IPS DF 4.7 (cell line): ENCODE measurements around the gene PICK1.
"Not testable (repeated sequence)": the region's sequence is repeated elsewhere in the genome, so short reads cannot be mapped to it uniquely, and the experiment has no call there.

Experiments
- DNase-seq: peaks from one replicate; pipeline ENCODE4 v3.0.0-alpha.2; 2013; ENCODE audit warnings: low spot score; ENCODE audit errors: extremely low read depth

Gene PICK1

GRCh38 chr22:38030311-38031133, 26.7 kb upstream of the PICK1 start:
- DNase-seq = no peak

GRCh38 chr22:38031491-38031890, 25.7 kb upstream of the PICK1 start:
- no peak for DNase-seq

DNA sequence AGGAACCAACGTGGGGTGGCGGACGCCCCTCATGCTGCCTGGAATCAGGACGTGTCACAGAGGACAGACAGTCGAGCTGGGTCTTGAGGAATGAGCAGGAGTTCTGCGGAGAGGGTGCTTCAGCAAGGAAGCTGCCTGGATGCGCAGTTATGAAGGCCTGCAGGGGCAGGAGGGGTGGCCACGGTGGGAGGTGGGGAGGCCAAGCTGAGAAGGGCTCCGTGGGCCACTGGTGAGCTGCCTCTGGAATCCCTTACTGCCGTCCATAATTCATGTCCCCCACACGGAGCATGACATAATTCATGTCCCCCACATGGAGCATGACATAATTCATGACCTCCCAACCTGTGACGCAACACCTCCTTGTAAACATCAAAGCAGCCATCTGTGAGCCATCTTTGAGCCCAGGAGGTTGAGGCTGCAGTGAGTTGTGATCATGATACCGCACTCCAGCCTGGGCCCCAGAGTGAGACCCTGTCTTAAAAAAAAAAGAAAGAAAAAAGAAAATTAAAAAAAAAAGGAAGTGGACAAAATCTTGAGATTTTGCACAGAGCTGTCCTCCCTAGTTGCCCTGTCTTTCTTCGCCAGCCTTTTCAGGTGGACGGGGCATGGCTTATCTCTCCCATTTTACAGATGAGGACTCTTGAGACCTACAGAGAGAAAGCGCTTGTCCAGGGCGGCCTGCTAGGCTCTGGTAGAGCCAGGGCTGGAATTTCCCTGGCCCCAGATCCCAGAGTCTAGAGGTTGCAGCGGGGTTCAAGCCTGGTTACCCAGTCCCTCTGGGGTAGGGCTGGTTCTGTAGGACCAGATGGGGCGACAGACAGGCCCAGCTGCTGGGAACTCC, 24.3 kb upstream of the PICK1 start:
- DNase-seq = no peak

DNA sequence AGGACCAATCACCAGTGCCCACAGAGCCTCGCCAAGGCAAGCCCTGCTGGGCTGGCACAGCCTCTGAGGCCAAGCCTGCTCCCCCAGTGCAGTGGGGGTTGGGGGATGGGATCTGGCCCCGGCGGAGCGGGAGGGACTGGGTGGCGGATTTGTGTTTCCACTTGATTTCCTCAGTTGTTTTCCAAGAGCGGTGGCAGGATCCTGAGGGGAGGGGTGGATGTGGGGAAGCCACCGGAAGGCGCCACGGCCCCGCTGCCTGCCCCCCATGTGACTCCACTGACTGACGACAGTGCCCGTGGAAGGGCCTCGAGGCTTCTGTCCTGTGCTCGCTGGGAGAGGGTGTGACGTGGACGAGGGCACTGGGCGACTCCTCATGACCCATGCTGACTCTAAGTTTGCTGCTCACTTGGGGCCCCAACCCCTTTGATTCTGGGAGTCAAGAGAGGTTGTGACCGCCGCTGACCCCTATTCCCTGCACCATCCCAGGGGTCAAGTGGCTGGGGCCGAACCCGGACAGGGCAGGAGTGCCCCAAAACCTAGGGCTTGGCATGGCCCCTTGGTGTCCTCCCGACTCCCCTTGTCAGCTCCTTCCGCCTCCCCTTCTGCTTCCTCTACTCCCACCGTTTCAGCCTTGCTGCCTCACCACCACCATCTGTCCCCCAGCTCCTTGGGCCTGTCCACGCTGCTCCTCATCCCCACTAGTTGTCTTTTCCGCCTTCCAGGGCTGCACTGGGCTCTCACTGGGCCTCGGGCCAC, 23.5 kb upstream of the PICK1 start:
- DNase-seq = no peak

DNA sequence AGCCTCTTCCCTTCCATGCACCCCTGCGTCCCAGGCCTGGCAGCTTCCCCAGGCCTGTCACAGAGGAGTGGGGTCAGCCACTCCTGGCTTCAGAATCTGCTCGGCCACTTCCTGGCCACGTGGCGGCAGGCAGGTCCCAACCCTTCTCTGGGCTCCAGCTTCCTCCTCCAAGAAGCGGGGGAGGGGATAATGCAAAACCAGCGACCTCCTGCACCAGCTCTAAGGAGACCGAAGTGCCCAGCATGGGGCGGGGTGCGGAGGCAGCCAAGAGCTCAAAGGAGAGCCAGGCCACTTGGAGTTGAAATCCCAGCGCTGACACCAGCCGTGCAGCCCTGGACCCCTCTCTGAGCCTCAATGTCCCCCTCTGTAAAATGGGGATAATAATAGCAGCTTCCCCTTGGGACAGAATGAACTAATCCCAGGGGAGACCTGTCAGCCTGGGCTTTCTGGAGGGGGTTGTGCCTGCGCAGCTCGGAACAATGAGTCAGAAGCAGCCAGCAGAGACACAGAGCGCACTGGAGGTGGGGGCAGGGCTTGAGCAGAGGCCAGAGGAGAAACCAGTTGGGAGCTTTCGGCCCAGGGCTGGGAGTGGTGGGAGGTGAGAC, 22.8 kb upstream of the PICK1 start:
- DNase-seq = no peak

- DNase-seq = no peak
Measured at GRCh38 chr22:38034884-38035529, 22.2 kb upstream of the PICK1 start.

DNA sequence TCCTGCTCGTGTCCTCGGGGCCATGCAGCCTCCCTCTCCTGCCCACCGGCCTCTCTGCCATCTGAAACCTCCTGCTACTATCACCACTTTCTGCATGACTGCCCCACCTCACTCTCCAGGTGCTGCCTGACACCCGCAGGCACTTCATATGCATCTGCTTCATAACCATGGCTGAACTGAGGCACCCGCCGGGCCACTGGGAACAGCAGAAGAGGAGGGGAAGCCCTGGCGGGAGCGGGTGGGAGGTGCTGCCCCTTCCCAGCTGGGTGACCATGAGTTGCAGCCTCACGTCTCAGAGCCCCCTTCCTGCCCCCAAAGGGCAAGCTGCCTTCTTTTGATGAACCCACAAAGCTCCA, 21.7 kb upstream of the PICK1 start:
- DNase-seq = no peak

- no peak for DNase-seq
Measured at GRCh38 chr22:38036392-38037062, 20.7 kb upstream of the PICK1 start.

DNA sequence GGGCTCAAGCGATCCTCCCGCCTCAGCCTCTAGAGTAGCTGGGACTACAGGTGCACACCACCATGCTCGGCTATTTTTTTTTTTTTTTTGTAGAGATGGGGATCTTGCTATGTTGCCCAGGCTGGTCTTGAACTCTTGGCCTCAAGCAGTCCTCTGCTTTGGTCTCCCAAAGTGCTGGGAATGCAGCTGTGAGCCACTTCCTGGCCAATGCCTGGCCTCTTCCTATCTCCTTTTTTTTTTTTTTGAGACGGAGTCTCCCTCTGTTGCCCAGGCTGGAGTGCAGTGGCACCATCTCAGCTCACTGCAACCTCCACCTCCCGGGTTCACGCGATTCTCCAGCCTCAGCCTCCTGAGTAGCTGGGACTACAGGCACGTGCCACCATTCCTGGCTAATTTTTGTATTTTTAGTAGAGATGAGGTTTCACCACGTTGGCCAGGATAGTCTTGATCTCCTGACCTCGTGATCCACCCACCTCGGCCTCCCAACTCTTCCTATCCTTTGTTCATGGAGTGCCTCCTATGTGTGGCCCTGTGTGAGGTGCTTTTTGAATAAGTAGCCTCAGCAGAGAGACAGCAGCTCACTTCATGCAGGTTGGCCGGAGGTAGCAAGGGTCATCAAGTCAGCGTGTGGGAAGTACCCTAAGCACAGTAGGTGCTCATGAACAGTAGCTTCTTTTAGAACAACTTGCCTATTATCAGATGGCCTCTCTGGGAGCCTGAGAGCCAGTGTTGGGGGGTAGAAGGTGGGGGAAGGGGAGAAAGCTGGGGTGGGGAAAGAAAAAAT, 19.6 kb upstream of the PICK1 start:
- DNase-seq = not testable (repeated sequence)

- DNase-seq = no peak
Measured at GRCh38 chr22:38038426-38038825, 18.8 kb upstream of the PICK1 start.

GRCh38 chr22:38038890-38039812, 18.1 kb upstream of the PICK1 start:
- DNase-seq = no peak

- DNase-seq = no peak
Measured at GRCh38 chr22:38040953-38041759, 16.0 kb upstream of the PICK1 start.

DNA sequence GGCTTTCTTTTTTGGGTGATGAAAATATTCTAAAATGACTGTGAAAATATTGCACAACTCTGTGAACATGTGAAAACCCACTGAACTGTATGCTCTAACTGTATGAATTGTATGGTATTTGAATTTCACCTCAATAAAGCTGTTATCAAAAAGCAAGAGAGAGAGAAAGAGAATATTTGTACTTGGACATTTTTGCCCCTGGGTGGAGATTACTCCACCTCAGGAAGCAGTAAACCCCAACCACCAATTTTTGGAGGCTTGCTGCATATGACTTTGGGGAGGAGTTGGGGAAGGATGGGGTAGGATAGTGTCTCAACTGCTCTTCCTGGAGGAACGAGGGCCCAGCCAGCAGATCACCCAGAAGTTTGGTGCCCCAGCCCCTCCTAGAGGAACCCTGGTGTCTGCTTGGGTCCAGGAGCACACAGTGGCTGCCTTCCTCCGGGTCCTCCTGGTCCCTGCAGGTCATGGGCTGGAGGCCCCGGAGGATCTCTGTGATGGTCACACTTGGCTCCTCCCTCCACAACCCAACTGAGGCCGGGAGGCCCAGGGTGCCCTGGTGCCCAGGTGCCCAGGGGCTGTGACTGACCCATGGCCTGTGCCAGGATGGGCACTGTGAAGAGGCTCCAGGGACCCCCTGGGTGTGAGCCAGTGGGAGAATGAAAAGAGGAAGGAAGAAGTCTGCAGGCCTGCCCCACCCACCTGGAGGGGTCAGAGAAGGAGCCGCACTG, 15.3 kb upstream of the PICK1 start:
- DNase-seq = no peak

GRCh38 chr22:38042488-38042790, 14.8 kb upstream of the PICK1 start:
- no peak for DNase-seq

- DNase-seq = no peak
Measured at GRCh38 chr22:38043151-38044039, 13.8 kb upstream of the PICK1 start.

- DNase-seq = no peak
Measured at GRCh38 chr22:38046070-38046748, 11.0 kb upstream of the PICK1 start.
